HEK293T (cell line): ENCODE measurements around the gene FUT1.

ENCODE experiments used
- ARNT ChIP-seq: fragments of 450-650 bp; IDR thresholded peaks from 2 replicates; pipeline ENCODE4 v1.6.1; 2017; ENCODE audit warnings: mild to moderate bottlenecking
- BHLHE40 ChIP-seq: fragments of 450-650 bp; IDR thresholded peaks from 2 replicates; pipeline ENCODE4 v1.6.1; 2016; ENCODE audit warnings: mild to moderate bottlenecking, moderate library complexity, borderline replicate concordance
- CTBP1 ChIP-seq: fragments of 450-650 bp; IDR thresholded peaks from 2 replicates; pipeline ENCODE4 v1.6.1; 2016; ENCODE audit warnings: borderline replicate concordance
- ELF4 ChIP-seq: fragments of 450-650 bp; IDR thresholded peaks from 2 replicates; pipeline ENCODE4 v1.6.1; 2017; ENCODE audit warnings: antibody characterized with exemption
- FOXA1 ChIP-seq: fragments of 450-650 bp; IDR thresholded peaks from 2 replicates; pipeline ENCODE4 v1.6.1; 2016; ENCODE audit warnings: mild to moderate bottlenecking
- HDGF ChIP-seq: fragments of 450-650 bp; IDR thresholded peaks from 2 replicates; pipeline ENCODE4 v1.6.1; 2017; ENCODE audit warnings: antibody characterized with exemption, borderline replicate concordance
- NFRKB ChIP-seq: fragments of 450-650 bp; IDR thresholded peaks from 2 replicates; pipeline ENCODE4 v1.6.1; 2016; ENCODE audit warnings: mild to moderate bottlenecking, moderate library complexity
- SP1 ChIP-seq: fragments of 450-650 bp; IDR thresholded peaks from 2 replicates; pipeline ENCODE4 v1.6.1; 2017
- SUZ12 ChIP-seq: fragments of 450-650 bp; IDR thresholded peaks from 2 replicates; pipeline ENCODE4 v1.6.1; 2016; ENCODE audit warnings: mild to moderate bottlenecking

DNA sequence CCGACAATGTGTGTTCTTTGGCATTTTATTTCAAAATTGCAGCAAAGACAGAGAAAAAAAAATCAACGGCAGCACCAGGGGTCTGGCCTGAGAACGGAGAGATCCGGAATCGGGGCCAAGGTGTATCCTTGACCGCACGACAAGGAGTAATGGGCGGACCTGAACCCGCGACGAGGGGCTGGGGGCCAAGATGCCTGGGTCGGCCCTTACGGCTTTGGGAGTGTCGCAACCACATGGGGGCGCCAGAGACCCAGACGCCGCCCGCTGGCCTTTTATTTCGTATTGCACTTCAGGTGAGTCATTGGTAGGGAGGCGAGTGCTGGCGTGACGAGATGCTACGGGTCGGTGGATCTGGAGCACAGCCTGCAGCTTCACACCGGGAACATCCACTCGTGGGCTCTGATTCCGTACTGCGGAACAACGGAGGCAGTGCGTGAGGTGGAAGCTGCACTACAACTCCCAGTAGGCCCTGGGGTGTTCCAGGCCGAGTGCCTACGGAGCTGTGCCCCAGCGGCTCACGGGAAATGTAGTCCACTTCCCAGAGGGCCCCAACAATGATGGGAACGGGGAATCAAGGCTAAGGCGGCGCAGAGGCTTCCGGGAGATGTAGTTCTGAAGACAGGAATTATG lies 42.7 kb upstream of the FUT1 start:
- TF ChIP-seq ARNT, result no peak
- TF ChIP-seq FOXA1, result no peak
- TF ChIP-seq SUZ12, result peak; percentile 99
- no peak for TF ChIP-seq NFRKB
- no peak for TF ChIP-seq CTBP1
- TF ChIP-seq SP1, result no peak
- TF ChIP-seq HDGF, result no peak
- TF ChIP-seq ELF4, result peak; percentile 88
- no peak for TF ChIP-seq BHLHE40
